OCI-LY7 (cell line): ENCODE data around the gene SNAP47. TPM values are rescaled to one million over a fixed set of nuclear protein-coding genes. Genes with fewer than 3 reads are reported as not detected.

Experiments used
- BruUV-seq: library from RNA; stranded (reverse); fragments of 400-500 nt; replicated peaks from 2 replicates; lab custom pipeline; 2021; lab: Mats Ljungman, UMichigan
- CTCF ChIA-PET: fragments of 300-600 bp; sonication (Branson Sonifier 250); formaldehyde crosslinking; loops from one replicate; lab custom pipeline; 2022; ENCODE audit warnings: antibody characterized with exemption; ENCODE audit not compliant: unreplicated experiment; lab: Charles Lee
- POLR2A ChIA-PET: fragments of 300-600 bp; sonication (Branson Sonifier 250); formaldehyde crosslinking; loops from one replicate; lab custom pipeline; 2022; ENCODE audit warnings: antibody characterized with exemption; lab: Charles Lee
- DNase-seq: peaks from one replicate; pipeline ENCODE4 v3.0.0-alpha.2; 2015; ENCODE audit warnings: low spot score
- H2AFZ ChIP-seq: fragments of 200-600 bp; sonication (generic), shearing (Covaris generic); 2 replicates; pipeline ENCODE4 v1.6.1; 2014; ENCODE audit warnings: mild to moderate bottlenecking, antibody characterized with exemption, low read length, moderate library complexity
- H3K27ac ChIP-seq: fragments of 200-600 bp; sonication (generic); 2 replicates; pipeline ENCODE4 v1.5.1; 2014; ENCODE audit warnings: mixed run types, low read depth, mild to moderate bottlenecking, moderate library complexity, low read length, inconsistent platforms; ENCODE audit not compliant: poor library complexity, severe bottlenecking
- H3K36me3 ChIP-seq: fragments of 200-600 bp; sonication (generic); 2 replicates; pipeline ENCODE4 v1.6.1; 2014; ENCODE audit warnings: mild to moderate bottlenecking, antibody characterized with exemption, low read length, moderate library complexity, mixed read lengths; ENCODE audit not compliant: insufficient read depth
- H3K4me1 ChIP-seq: fragments of 200-600 bp; sonication (generic); 2 replicates; pipeline ENCODE4 v1.5.1; 2014; ENCODE audit warnings: mild to moderate bottlenecking, low read length; ENCODE audit not compliant: insufficient read depth, poor library complexity, severe bottlenecking
- H3K4me2 ChIP-seq: fragments of 200-600 bp; sonication (generic); 2 replicates; pipeline ENCODE4 v1.6.1; 2014; ENCODE audit warnings: mild to moderate bottlenecking, low read length
- H3K4me3 ChIP-seq: fragments of 200-600 bp; sonication (generic); 2 replicates; pipeline ENCODE4 v1.5.1; 2014; ENCODE audit warnings: mild to moderate bottlenecking, low read depth, low read length; ENCODE audit not compliant: poor library complexity, severe bottlenecking
- H3K79me2 ChIP-seq: fragments of 200-600 bp; sonication (generic); 2 replicates; pipeline ENCODE4 v1.6.1; 2016; ENCODE audit warnings: low read depth, mild to moderate bottlenecking, low read length, moderate library complexity, mixed read lengths; ENCODE audit not compliant: insufficient read depth
- H3K9me2 ChIP-seq: fragments of 200-600 bp; sonication (generic); 2 replicates; pipeline ENCODE4 v1.6.1; 2016; ENCODE audit warnings: mild to moderate bottlenecking, low read length, mixed read lengths; ENCODE audit not compliant: insufficient read depth
- H3K9me3 ChIP-seq: fragments of 200-600 bp; sonication (generic); 2 replicates; pipeline ENCODE4 v1.6.1; 2014; ENCODE audit warnings: mild to moderate bottlenecking, mixed run types, low read length, mixed read lengths
- H4K20me1 ChIP-seq: fragments of 200-600 bp; sonication (generic); 2 replicates; pipeline ENCODE4 v1.6.1; 2014; ENCODE audit warnings: mild to moderate bottlenecking, antibody characterized with exemption, low read length, moderate library complexity, mixed read lengths; ENCODE audit not compliant: insufficient read depth
- EZH2phosphoT487 ChIP-seq: fragments of 200-600 bp; sonication (generic); IDR thresholded peaks from 2 replicates; pipeline ENCODE4 v1.6.1; 2018; ENCODE audit warnings: low read depth, borderline replicate concordance, mild to moderate bottlenecking, mixed run types, antibody characterized with exemption, low read length, moderate library complexity, mixed read lengths
- intact Hi-C: fragments of 100-400 bp; cut with micrococcal nuclease; formaldehyde crosslinking; loops from one replicate; pipeline ENCODE4 v1.10.0; 2022; ENCODE audit not compliant: unreplicated experiment
- total RNA-seq, 2 experiments: library from RNA; depleted of rRNA in 1 of 2; stranded (reverse); fragments of >200 nt in 1 of 2; shearing (Covaris generic) in 1 of 2; gene quantifications; 2 replicates each; pipeline ENCODE4 v1.2.3, GENCODE V29; 2014 to 2022
- TF ChIP-seq, protein P1 (sequence below): fragments of 200-600 bp; sonication (generic); conservative IDR thresholded peaks from 2 replicates; pipeline ENCODE4 v1.5.1; 2014; ENCODE audit warnings: mild to moderate bottlenecking, antibody characterized with exemption, low read length, moderate library complexity, mixed read lengths

SNAP47 gene
- total RNA-seq, 2 experiments from 2014 or later, result 29.8 to 44.2 TPM

DNA sequence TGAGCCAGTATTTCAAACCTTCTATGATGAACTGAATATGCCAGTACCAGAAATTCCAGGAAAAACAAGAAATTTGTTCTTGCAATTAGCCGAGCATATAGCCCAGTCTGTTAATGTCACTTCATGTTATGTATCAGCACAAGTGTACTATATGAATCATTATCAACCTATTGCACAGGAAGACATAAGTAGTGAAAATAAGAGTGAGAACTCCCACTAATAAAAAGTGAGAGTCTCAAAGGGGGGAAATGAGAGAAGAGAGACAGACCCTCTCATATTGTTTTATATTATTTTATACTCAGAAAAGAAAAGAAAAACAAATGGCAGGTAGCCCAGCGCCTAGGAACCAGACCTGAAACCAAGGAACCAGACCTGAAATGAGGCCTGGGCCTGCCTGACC, 16.3 kb upstream of the SNAP47 start:
- Histone ChIP-seq H4K20me1 (no peaks in the 10 kb centered on the region), H3K9me2 (no peaks in the 10 kb centered on the region), H3K27ac (no peak overlapping the region), H3K4me2 (no peak overlapping the region), H3K4me3 (no peak overlapping the region), H3K79me2 (no peaks in the 10 kb centered on the region), H3K9me3 (no peaks in the 10 kb centered on the region), H3K36me3 (no peaks in the 10 kb centered on the region), H2AFZ (no peak overlapping the region), H3K4me1 (no peaks in the 10 kb centered on the region)
- CTCF ChIA-PET, result no interaction called here
- no peak for TF ChIP-seq EZH2phosphoT487
- TF ChIP-seq, protein P1, sequence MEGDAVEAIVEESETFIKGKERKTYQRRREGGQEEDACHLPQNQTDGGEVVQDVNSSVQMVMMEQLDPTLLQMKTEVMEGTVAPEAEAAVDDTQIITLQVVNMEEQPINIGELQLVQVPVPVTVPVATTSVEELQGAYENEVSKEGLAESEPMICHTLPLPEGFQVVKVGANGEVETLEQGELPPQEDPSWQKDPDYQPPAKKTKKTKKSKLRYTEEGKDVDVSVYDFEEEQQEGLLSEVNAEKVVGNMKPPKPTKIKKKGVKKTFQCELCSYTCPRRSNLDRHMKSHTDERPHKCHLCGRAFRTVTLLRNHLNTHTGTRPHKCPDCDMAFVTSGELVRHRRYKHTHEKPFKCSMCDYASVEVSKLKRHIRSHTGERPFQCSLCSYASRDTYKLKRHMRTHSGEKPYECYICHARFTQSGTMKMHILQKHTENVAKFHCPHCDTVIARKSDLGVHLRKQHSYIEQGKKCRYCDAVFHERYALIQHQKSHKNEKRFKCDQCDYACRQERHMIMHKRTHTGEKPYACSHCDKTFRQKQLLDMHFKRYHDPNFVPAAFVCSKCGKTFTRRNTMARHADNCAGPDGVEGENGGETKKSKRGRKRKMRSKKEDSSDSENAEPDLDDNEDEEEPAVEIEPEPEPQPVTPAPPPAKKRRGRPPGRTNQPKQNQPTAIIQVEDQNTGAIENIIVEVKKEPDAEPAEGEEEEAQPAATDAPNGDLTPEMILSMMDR, result no peak
- no peak for DNase-seq
- intact Hi-C loops, result no loop called here
- POLR2A ChIA-PET, result no interaction called here
- no TSS peak for BruUV-seq

GRCh38 chr1:227723474-227723873, 11.8 kb upstream of the SNAP47 start:
- Histone ChIP-seq H3K79me2 (no peaks in the 10 kb centered on the region), H3K4me3 (no peak overlapping the region), H4K20me1 (no peaks in the 10 kb centered on the region), H2AFZ (no peak overlapping the region), H3K4me1 (peaks cover 16% of the 10 kb centered on the region), H3K4me2 (no peak overlapping the region), H3K9me2 (no peaks in the 10 kb centered on the region), H3K36me3 (no peaks in the 10 kb centered on the region), H3K27ac (no peak overlapping the region), H3K9me3 (no peaks in the 10 kb centered on the region)
- ChIA-PET CTCF (no interaction called here), POLR2A (interaction anchor here (0.8 kb wide), 1 partner anchor 9 kb away, joined by 3 read pairs; no protein-coding TSS in a partner anchor)
- DNase-seq, result no peak
- no TSS peak for BruUV-seq
- TF ChIP-seq, protein P1, result no peak
- TF ChIP-seq EZH2phosphoT487, result no peak
- intact Hi-C loops, result no loop called here

DNA sequence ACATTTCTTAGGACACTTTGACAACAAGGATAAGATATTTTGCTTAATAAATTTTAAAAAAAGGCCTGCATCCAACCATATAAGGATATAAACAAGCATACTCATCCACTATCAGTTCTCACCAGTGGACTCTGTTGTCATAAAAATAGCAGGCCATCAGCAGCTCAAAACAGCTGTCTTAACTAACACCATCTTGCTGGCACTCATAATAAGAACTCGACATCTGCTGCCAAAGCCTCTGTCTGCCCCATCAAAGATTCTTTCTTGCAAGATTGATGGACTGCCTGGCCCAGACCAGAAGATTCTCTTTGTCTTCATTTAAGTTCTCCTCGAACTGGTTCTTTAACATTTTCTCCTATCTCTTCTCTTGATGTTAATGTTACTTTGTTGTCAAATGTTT, 10.2 kb upstream of the SNAP47 start:
- POLR2A ChIA-PET, result no interaction called here
- no TSS peak for BruUV-seq
- DNase-seq, result no peak
- H3K9me2 ChIP-seq, result no peaks in the 10 kb centered on the region
- TF ChIP-seq, protein P1, result no peak
- no peak for TF ChIP-seq EZH2phosphoT487
- H3K79me2 ChIP-seq, result no peaks in the 10 kb centered on the region
- H3K9me3 ChIP-seq, result no peaks in the 10 kb centered on the region
- no peak overlapping the region for H3K27ac ChIP-seq
- H3K4me3 ChIP-seq, result no peak overlapping the region
- CTCF ChIA-PET, result no interaction called here
- H3K36me3 ChIP-seq, result no peaks in the 10 kb centered on the region
- peaks cover 29% of the 10 kb centered on the region for H3K4me1 ChIP-seq
- no peak overlapping the region for H3K4me2 ChIP-seq
- no peak overlapping the region for H2AFZ ChIP-seq
- H4K20me1 ChIP-seq, result no peaks in the 10 kb centered on the region
- intact Hi-C loops, result loop anchor here (5.0 kb wide), 3 partner anchors 62 to 243 kb away; partner anchors contain the start of gene ZNF678
